Stimulated activated CD4-positive, alpha-beta T cell treated with anti-CD3 and anti-CD28 coated beads, TNF-alpha, amount 100 ng/mL, for 4 hours (primary cell): Measurements from ENCODE around the gene MMS22L.
A peak's percentile ranks its signal among the peaks of the same experiment; 100 is the strongest.
"Not testable (repeated sequence)": the region's sequence is repeated elsewhere in the genome, so short reads cannot be mapped to it uniquely, and the experiment has no call there.

ENCODE experiments used
- DNase-seq, 3 experiments: peaks; one replicate each; pipeline ENCODE4 v3.0.0-alpha.2; 2020; ENCODE audit warnings: low read depth in 3 of 3

MMS22L gene

DNA sequence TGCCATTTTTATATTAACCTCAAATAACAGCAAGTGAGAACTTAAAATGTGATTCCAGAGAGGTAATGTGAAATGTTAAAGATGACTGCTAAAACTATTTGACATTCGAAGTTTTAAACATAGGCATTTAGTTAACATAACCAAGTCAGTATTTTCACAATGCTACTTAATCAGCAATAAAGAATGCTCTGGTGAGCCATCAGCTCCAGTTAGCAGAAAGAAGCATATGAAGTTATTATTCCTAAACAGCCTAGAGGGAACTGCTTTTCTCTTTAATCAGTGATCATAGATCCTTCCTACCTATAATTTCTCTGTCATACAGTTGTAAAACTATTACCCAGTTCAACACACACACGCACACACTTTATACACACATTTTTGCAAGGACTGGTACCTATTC is 60.1 kb downstream of the MMS22L start:
- DNase-seq: no peak

DNA sequence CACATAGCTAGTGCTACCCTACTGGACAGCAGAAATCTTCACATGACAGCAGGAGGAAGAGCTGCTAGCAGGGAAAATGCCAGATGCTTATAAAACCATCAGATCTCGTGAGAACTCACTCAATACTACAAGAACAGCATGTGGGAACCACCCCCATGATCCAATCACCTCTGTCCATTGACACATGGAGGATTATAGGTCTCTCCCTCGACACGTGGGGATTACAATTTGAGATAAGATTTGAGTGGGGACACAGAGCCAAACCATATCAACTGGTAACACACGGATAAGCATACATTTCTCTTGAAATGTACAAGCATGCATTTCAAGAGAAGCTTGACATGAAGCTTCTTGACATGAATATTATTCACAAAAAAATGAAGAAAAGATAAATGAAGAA is 64.1 kb downstream of the MMS22L start:
- no peak for DNase-seq

DNA sequence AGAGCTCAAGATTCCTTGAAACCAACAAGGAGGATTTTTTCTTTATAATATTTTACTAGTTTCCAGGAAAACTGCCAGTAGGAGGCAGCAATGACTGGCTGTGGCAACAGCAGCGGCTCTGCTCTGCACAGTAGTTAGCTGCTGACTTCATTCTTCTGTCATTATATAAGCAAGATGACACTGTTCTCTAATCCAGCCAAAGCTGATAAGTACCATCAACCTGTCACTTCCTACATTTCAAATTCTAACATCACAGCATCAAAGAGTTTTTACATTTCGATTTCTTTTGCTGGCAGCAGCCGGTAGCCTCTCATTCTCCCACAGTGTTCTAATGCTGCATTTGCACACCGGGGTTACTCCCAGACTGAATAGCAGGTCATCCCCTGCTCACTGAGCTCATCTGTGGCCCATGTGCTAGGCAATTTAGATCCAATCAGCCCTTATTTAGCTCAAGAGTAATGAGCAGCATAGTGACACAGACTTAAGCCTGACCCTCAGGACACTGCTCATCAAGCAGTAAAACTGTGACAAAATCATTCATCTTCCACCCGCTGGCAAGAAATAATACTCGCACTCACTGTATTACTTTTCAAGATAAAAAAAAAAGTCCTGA is 67.8 kb downstream of the MMS22L start:
- no peak for DNase-seq

DNA sequence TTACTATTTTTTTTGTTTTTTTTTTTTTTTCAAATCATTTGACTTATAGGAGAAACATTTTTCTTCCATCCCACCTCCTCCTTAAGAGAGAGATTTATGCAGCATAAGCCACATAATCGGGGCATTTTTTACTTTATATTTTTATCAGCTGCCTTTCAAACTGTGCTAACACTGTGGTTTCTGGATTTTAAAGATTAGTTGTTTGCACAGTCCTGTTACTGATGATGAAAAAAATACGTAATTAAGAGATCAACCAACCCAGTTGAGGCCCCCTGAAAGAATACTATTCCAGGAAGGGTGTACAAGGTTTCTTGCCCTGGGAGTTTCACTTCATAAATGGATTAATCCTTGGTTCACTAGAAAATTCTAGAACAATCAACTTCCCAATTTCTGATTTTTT is 68.3 kb downstream of the MMS22L start:
- DNase-seq: no peak

DNA sequence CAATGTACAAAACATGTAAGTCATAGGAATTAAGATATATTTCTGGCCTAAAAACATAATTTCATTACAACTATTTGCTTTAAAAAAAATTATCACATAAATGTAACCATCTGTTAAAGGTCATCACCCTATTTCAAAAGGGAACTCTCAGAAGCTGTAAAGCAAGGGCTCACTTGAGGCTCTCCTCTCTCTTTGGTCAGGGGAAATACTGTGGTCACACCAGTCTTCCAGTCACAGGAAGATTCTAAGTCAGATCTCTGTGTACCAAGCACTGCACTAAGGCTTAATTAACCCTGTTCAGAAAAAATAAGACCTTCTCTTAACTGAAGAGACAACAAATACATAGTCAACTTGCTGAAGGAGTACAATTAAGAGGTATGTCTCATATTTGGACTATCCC is 75.6 kb downstream of the MMS22L start:
- DNase-seq: no peak

DNA sequence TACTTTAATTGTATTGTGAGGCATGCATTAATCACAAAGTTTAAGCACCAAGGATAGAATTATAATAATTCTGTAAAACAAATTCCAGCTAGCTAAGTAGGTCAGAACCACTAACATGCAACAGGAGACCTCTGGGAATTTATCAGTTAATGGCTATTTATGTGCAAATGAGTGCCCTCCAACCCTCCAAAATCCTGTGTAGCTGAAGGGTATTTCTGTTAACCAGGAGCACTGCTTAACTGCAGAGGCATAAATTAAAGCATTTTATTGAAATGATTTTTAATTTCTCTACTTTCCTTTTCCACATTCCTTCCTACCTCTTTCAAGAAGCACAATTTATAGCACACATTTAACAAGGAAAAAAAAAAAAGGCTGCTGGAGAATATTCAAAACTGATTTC is 77.0 kb downstream of the MMS22L start:
- DNase-seq: no peak

DNA sequence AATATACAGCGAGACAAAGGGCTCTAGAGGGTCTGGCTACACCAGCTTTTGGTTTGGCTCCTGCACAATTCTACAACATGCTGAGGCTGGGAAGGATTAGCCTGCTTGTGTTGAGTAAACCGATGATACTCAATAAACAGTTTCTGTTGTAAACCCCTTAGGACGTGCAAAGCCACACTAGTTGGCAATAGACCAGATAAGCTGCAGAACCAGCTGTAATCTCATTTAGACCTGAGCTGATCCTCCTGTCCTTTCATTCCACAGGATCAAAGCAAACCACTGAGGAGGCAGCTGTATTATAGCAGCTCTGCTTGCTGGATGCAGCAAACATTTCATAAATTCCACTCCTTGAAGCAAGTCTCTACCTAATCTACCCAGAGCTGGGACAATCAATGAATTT is 79.7 kb downstream of the MMS22L start:
- DNase-seq: no peak

DNA sequence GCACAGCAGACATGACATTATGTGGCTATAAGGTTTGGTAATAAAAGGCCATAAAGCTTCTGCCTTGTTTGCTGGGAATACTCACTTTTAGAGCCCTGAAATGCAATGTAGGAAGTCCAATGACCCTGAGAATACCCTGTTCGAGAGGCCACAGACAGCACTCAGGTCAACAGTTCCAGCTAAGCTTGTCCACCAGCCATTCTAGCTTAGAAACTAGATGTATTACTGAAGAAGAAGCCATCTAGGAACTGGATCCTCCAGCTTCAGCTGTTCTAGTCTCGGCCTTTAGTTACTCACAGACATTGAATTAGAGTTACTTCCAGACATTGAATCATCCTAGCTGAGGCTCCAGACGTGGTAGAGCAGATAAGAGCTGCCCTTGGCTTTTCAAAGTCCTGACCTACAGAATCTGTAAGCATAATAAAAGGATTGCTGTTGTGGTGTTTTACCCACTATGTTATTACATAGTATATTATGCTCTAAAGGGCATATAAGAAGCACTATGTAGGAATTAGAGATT is 84.9 kb downstream of the MMS22L start:
- no peak for DNase-seq

DNA sequence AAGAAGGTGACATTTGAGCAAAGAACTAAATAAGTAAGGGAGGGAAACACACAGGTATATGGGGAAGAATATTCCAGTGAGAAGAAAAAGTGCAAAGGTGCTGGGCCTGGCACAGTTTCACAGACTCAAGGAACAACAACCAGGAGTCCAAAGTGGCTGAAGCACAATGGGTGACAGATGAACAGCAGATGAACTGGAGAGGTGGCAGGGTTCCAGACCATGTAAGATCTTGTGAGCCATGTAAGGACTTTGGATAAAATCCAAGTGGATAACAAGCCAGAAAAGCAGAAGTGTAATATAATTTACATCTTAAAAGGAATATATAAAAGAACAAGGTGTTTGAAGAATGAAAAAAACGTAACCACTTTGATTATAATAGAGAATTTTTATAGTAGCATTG is 87.9 kb downstream of the MMS22L start:
- no peak for DNase-seq

DNA sequence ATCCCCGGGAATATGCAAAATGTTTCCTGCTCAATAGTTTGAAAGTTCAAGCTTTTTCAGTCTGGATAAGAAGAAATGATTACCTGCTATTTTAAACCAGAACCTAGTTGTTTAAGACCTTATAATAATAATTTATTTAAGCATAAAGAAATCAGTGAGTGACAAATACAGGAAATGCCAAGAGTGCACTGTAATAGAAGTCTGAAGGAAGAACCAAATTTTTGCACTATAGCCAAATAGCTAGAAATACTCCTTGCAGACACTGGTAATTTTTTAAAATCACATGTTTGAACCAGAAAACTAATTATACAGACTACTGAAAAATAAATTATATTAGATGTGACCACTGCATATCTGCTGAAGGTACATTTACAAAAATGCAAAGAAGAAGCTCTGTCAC is 93.2 kb downstream of the MMS22L start:
- no peak for DNase-seq

DNA sequence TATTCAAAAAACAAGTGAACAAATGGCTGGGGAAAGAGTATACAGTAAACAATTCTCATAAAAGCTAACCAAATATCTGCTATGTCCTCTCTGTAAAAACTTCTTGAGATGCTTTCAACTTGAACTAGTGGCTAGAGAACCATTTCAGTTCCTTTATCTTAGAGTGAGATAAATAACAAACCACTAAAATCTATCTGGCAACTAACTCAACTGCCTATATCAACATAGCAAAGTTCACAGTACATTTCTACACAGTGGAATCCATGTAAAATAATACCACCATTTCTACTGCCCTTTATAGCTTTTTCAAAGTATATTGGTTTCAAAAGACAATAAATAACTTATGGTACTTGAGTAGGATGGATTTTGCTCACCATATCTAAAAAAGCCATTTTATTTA is 95.1 kb downstream of the MMS22L start:
- no peak for DNase-seq

DNA sequence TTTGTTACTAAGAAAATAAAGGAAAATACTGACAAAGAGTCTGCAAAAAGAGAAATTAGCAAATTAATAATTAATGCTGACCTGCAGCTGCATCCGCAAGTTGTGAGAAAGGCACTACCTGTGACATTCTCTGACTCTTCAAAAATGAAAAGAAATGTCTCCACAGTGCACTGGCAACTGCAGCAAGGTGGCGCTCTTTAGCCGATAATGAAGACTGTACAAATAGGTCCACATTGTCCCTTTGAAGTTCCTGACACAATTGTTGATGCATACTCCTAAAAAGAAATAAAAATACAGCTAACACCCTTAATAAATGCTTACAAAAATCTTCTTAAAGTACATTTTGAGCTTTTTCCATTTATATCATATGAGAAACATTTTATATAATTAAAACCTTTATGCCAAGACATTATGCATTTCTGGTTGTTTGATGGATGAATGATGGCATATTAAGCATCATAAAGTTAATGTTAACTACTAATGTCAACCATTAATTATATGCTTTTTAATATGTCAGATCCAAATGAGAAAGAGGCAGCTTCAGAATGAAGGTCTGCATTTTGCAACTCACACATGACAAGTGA is 96.5 kb downstream of the MMS22L start:
- peak; percentile 26 to 33 (median 28) for DNase-seq

DNA sequence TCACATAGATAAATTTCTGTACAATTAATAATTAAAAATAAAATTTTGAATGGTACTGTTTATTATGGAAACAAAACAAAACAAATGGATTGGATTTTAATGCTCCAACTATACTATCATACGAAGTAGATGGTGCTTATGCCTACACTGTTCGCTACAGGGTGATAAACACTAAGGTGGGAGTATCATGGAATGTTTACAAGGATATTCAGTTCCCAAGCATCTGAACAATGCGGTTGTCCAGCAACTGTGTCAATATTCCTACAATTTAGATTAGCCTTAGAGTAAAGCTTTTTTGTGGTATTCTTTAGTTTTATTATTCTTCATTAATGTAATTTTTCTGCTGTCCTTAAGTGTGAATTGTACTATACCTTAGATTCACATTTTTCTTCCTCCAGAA is 105.1 kb downstream of the MMS22L start:
- DNase-seq: no peak

DNA sequence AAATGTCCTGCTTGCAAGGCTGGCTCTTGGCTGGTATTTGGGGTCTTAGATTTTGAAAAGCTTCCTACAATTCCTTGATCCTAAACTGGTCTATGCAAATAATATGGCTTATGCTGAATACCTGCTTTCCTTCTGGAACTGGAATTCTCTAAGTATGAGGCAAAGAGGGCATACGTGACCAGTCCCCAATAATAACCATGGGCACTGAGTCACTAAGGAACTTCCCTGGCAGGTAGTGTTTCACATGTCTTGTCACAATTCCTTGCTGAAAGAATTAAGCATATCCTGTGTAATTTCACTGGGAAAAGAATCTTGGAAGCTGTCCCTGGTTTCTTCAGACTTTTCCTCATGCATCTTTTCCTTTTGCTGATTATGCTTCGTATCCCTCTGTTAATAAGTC is 106.5 kb downstream of the MMS22L start:
- no peak for DNase-seq

DNA sequence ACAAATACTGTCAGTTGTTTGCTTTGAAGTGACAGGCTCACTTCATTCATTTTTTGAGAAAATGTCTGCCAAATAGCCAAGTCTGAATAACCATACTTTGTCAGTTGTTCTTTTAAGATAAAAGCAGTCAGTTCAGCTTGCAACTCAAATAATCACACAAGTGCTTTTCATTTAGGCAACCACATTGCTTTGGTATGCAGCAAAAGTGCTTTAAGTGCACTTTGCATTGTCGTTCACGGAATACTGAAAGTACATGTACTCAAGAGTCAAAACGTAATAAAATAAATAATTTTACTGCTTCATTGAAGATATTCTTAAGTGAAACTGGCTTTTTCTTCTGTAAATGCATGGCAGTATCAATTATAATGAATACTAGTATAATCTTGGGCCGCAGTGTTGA is 107.2 kb downstream of the MMS22L start:
- DNase-seq: no peak

DNA sequence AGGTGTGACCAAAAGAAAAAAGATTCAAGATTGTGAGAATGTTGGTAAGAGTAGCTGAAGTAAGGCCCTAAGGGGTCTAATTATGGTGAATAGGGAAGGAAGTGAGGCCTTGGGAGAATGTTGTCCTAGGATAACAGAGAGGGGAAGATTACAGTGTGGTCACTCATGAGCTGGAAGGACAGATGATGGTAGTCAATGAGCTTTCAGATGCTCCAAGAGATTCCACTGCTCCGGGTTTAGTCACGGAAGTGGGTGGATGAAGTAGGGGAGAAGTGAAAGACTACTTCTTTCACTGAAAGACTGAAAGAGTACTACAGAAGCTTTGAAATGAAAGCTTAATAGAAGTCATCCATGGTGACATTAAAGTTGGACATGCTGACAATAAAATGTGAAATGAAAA is 108.5 kb downstream of the MMS22L start:
- no peak for DNase-seq

DNA sequence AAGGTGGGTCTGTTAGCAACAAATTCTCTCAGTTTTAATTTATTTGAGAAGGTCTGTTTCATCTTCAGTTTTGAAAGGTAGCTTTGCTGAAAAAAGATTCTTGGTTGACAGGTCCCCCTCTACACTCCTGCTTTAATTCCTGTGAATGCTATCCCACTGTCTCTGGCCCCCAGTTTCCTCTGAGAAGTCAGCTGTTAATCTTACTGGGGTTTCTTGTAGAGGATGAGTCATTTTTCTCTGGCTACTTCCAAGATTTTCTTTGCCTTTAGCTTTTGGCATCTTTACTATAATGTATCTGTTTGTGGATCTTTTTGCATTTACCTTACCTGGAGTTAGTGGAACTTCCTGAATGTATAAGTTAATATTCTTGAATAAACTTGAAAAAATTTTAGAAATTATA is 122.7 kb downstream of the MMS22L start:
- DNase-seq: no peak

DNA sequence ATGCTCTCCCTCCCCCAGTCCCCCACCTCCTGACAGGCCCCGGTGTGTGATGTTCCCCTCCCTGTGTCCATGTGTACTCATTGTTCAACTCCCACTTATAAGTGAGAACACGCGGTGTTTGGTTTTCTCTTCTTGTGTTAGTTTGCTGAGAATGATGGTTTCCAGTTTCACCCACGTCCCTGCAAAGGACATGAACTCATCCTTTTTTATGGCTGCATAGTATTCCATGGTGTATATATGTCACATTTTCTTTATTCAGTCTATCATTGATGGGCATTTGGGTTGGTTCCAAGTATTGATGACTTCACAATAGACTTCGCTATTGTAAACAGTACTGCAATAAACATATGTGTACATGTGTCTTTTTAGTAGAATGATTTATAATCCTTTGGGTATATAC is 127.6 kb downstream of the MMS22L start:
- not testable (repeated sequence) for DNase-seq

DNA sequence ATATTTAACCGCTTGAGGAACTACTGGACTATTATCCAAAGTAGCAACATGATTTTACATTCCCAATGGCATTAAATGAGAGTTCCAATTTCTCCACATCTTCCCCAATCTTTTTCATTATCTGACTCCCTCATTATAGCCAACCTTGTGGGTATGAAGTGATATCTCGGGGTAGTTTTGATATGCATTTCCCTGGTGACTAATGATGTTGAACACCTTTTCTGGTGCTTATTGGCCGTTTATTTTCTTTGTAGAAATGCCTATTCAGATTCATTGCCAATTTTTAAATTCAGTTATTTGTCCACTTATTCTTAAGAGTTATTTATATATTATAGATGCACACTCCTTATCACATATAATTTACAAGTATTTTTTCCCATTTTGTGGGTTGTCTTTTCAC is 129.0 kb downstream of the MMS22L start:
- no peak for DNase-seq

DNA sequence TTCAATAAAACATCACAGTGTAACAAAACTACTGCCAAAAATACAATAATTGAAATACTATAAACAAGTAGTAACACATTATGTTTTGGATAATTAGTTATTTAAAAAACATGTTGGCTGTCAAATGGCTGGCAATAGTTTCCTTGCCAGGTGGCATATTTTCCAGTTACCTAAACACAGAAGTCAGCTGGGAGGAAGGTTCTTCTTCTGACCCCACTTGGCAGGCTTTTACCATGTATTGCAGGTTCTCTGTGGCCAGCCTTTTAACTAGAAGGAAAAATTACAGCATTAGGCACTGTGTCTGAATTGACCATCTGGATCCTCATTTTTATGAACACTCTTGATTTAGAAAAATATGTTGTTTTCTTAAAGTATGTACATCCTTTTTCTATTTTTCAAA is 131.4 kb downstream of the MMS22L start:
- DNase-seq: no peak

DNA sequence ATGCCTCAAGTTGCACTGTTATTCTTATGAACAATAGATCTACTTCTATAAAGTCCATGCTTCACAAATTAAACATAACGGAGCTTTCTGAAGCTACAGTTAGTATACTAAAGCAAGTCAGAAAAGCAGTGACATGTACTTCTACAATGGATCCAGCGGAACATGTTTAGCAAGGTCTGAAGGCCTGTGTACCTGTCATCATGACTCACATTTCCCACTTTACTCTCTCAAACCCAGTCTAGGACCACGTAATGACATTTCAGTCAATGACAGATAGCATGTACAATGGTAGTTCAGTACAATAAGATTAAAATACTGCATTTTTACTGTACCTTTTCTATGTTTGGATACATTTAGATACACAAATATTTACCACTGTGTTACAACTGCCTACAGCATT is 132.1 kb downstream of the MMS22L start:
- DNase-seq: no peak

DNA sequence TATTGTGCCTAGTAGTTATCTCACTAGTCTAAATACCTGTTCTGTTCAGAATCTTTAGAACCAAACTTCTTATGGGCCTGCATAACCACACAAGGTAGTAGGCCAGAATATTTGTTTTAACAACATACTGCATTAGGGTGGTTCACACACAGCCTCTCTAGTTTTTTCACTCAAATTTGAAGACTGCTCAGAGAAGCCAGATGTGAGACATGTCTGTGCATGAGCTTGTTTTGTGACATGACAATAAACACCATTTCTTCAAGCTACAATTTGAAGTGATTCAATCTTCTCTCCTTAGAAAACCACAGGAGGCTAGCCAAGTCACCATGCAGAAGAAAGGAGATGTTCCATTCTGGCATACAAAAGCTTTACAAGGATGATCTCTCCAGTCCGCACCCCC is 135.6 kb downstream of the MMS22L start:
- no peak for DNase-seq

DNA sequence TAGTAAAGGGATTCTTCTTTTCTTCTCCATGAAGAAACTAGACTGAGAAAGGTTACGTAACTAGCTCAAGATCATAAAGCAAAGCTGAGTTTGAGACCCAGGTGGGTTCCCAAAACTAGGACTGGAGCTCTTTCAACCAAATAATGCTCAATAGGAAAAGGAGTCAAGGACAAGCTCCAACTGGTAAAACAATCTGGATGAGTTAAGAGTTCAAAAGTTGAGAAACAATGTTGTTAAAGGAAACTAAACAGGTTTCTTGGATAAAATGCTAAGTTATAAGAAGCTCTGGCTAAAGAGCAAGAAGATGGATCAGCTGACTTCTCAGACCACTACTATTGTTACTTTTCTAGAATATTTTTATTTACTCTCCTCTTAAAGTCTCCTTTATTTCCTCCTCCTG is 137.3 kb downstream of the MMS22L start:
- no peak for DNase-seq

DNA sequence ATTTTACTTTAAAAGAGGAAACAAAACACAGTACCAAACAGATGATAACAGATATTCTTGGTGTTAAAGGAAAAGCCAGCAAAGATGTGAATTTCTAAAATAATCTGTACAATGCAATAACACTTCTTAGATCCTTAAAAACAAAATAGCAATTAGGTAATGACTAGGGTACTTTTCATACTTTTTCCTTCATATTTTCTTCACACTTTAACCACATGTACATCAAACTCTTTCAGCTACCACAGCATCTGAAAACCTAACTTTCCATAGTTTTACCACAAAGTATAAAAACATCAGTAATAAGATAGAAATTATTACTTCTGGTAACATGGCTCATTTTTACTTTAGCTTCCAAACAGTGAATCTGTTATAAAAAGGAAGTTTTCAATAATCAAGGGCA is 141.3 kb downstream of the MMS22L start:
- DNase-seq: no peak
